IPS-18a (cell line): ENCODE measurements around the gene OR4C13.
"Not testable (repeated sequence)": the region's sequence is repeated elsewhere in the genome, so short reads cannot be mapped to it uniquely, and the experiment has no call there.

Source experiments
- H3K27ac ChIP-seq: one replicate; pipeline ENCODE4 v1.5.1; 2013; ENCODE audit warnings: low read length
- H3K27me3 ChIP-seq: one replicate; pipeline ENCODE4 v1.6.1; 2013; ENCODE audit warnings: mild to moderate bottlenecking, low read length; ENCODE audit not compliant: control insufficient read depth, insufficient read depth
- H3K36me3 ChIP-seq: one replicate; pipeline ENCODE4 v1.6.1; 2013; ENCODE audit warnings: low read depth, low read length; ENCODE audit not compliant: control insufficient read depth
- H3K4me1 ChIP-seq: one replicate; pipeline ENCODE4 v1.6.1; 2013; ENCODE audit warnings: low read depth, low read length; ENCODE audit not compliant: control insufficient read depth
- H3K4me3 ChIP-seq: one replicate; pipeline ENCODE4 v1.5.1; 2013; ENCODE audit warnings: low read length
- H3K9ac ChIP-seq: one replicate; pipeline ENCODE4 v1.6.1; 2013; ENCODE audit warnings: mild to moderate bottlenecking, low read length, moderate library complexity
- H3K9me3 ChIP-seq: one replicate; pipeline ENCODE4 v1.6.1; 2013; ENCODE audit warnings: low read depth, low read length; ENCODE audit not compliant: control insufficient read depth

Gene OR4C13

GRCh38 chr11:49952091-49952490 lies at the start of gene OR4C13:
Gene OR4C13 (plus strand): TSS chr11:49952391. CDS start chr11:49952423, 32 bp downstream.
- Histone ChIP-seq H3K4me3 (no peak within 1 kb of the TSS), H3K9ac (no peak within 1 kb of the TSS), H3K36me3 (no peaks in the 10 kb centered on the region), H3K9me3 (peaks cover 54% of the 10 kb centered on the region), H3K27ac (no peak within 1 kb of the TSS), H3K4me1 (no peaks in the 10 kb centered on the region), H3K27me3 (no peaks in the 10 kb centered on the region)

GRCh38 chr11:49911516-49911915 lies 40.7 kb upstream of the OR4C13 start:
- not testable (repeated sequence) for H3K9ac ChIP-seq, H3K4me3 ChIP-seq, H3K27ac ChIP-seq, H3K27me3 ChIP-seq, H3K36me3 ChIP-seq, H3K4me1 ChIP-seq
- H3K9me3 ChIP-seq, result peaks cover 52% of the 10 kb centered on the region

- H3K4me1 ChIP-seq, H3K4me3 ChIP-seq: not testable (repeated sequence)
- peaks cover 50% of the 10 kb centered on the region for H3K9me3 ChIP-seq
Measured at GRCh38 chr11:49948701-49949100, 3.5 kb upstream of the OR4C13 start.

GRCh38 chr11:49973439-49973838 lies 21.2 kb downstream of the OR4C13 start:
- H3K9me3 ChIP-seq, result peaks cover 41% of the 10 kb centered on the region
- H3K27me3 ChIP-seq, H3K4me1 ChIP-seq, H3K36me3 ChIP-seq, H3K9ac ChIP-seq, H3K27ac ChIP-seq, H3K4me3 ChIP-seq: not testable (repeated sequence)

More at GRCh38 chr11:49948701-49949100, 3.5 kb upstream of the OR4C13 start:
- H3K27me3 ChIP-seq, H3K27ac ChIP-seq, H3K36me3 ChIP-seq, H3K9ac ChIP-seq: not testable (repeated sequence)

DNA sequence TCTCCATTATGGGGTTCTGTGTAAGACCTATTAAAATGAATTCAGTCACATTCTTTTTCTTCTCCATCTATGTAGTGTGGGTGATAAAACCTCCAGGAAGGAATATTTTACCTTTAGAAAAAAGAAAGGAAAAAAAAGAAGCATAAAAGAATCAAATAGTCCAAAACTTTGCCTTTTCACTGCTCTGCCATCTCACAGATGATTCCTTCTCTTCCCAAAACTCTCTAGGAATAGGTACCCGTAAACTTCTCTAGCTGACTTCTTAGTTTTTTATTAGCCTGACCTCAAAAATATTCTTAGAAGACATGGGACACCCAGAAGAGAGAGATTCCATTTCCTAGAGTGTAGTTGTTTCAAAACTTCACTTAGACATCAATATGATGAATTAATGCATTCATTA lies 30.2 kb downstream of the OR4C13 start, which contains the start of gene OR4C12:
Gene OR4C12, minus strand, starts transcription at position 101 of the 400 bp plus-strand sequence. Its CDS starts 34 bp downstream, at position 67.
- not testable (repeated sequence) for H3K4me1 ChIP-seq, H3K36me3 ChIP-seq, H3K4me3 ChIP-seq, H3K9ac ChIP-seq, H3K27me3 ChIP-seq, H3K27ac ChIP-seq
- peaks cover 65% of the 10 kb centered on the region for H3K9me3 ChIP-seq

- Histone ChIP-seq H3K9ac (no peak overlapping the region), H3K9me3 (peaks cover 75% of the 10 kb centered on the region), H3K4me1 (no peaks in the 10 kb centered on the region), H3K27me3 (no peaks in the 10 kb centered on the region), H3K36me3 (no peaks in the 10 kb centered on the region), H3K4me3 (no peak overlapping the region), H3K27ac (no peak overlapping the region)
Measured at GRCh38 chr11:49995565-49995964, 43.4 kb downstream of the OR4C13 start.
